Activated CD8-positive, alpha-beta memory T cell treated with anti-CD3 and anti-CD28 coated beads, Interleukin-2, amount 50 U/mL, for 1 hour (primary cell): ENCODE data around the gene LUC7L.
"Not testable (repeated sequence)": the region's sequence is repeated elsewhere in the genome, so short reads cannot be mapped to it uniquely, and the experiment has no call there.

Experiments used
- DNase-seq: peaks from one replicate; pipeline ENCODE4 v3.0.0-alpha.2; 2020; ENCODE audit errors: extremely low read depth

The LUC7L gene

GRCh38 chr16:228852-229730 lies at the start of gene LUC7L:
LUC7L (minus strand) TSS chr16:229449; CDS start chr16:229339, 110 bp downstream.
- DNase-seq: peak; percentile 51

GRCh38 chr16:278863-279366 lies 49.7 kb upstream of the LUC7L start:
- DNase-seq: no peak

- no peak for DNase-seq
Measured at GRCh38 chr16:276426-277077, 47.3 kb upstream of the LUC7L start.

GRCh38 chr16:275786-276232 lies 46.6 kb upstream of the LUC7L start, which contains the start of gene RGS11:
RGS11 (minus strand) TSS chr16:275944; CDS start chr16:275911, 33 bp downstream.
- no peak for DNase-seq

GRCh38 chr16:275041-275641 lies 45.9 kb upstream of the LUC7L start:
- DNase-seq: no peak

- no peak for DNase-seq
Measured at GRCh38 chr16:273547-274421, 44.5 kb upstream of the LUC7L start.

- no peak for DNase-seq
Measured at GRCh38 chr16:272633-273546, 43.6 kb upstream of the LUC7L start.

- no peak for DNase-seq
Measured at GRCh38 chr16:270381-271255, 41.4 kb upstream of the LUC7L start.

GRCh38 chr16:269061-269796 lies 40.0 kb upstream of the LUC7L start:
- DNase-seq: no peak

GRCh38 chr16:268141-269053 lies 39.1 kb upstream of the LUC7L start:
- DNase-seq: no peak

- not testable (repeated sequence) for DNase-seq
Measured at GRCh38 chr16:267562-267961, 38.3 kb upstream of the LUC7L start.

GRCh38 chr16:266258-267164 lies 37.3 kb upstream of the LUC7L start:
- no peak for DNase-seq

GRCh38 chr16:265711-266110 lies 36.5 kb upstream of the LUC7L start:
- DNase-seq: no peak

GRCh38 chr16:265002-265529 lies 35.8 kb upstream of the LUC7L start:
- DNase-seq: no peak

- DNase-seq: no peak
Measured at GRCh38 chr16:264440-264951, 35.2 kb upstream of the LUC7L start.

GRCh38 chr16:263944-264343 lies 34.7 kb upstream of the LUC7L start:
- no peak for DNase-seq
